HG03108 (cell line): Measurements from ENCODE around the gene PGP.

ENCODE experiments used
- ATAC-seq: cut with Tn5 transposase; IDR thresholded peaks from one replicate; pipeline ENCODE4 v1.9.1; 2021; ENCODE audit warnings: moderate library complexity; ENCODE audit not compliant: unreplicated experiment

The PGP gene

GRCh38 chr16:2184346-2184745, 30.3 kb downstream of the PGP start:
- ATAC-seq = no peak

- no peak for ATAC-seq
These were observed 31.0 kb downstream of the PGP start for GRCh38 chr16:2183671-2184070.

GRCh38 chr16:2181952-2182351, 32.7 kb downstream of the PGP start:
- ATAC-seq = no peak

GRCh38 chr16:2180962-2181923, 33.4 kb downstream of the PGP start:
- no peak for ATAC-seq

GRCh38 chr16:2180461-2180860, 34.2 kb downstream of the PGP start:
- ATAC-seq = no peak

GRCh38 chr16:2179576-2179975, 35.1 kb downstream of the PGP start:
- ATAC-seq = no peak

GRCh38 chr16:2179107-2179501, 35.5 kb downstream of the PGP start:
- ATAC-seq = no peak

- ATAC-seq = no peak
These were observed 36.1 kb downstream of the PGP start for GRCh38 chr16:2178321-2179106.

- no peak for ATAC-seq
These were observed 37.1 kb downstream of the PGP start for GRCh38 chr16:2177561-2177960.

- ATAC-seq = no peak
These were observed 37.5 kb downstream of the PGP start for GRCh38 chr16:2177101-2177500.

- ATAC-seq = no peak
These were observed 38.6 kb downstream of the PGP start for GRCh38 chr16:2176047-2176446.

- ATAC-seq = no peak
These were observed 39.2 kb downstream of the PGP start for GRCh38 chr16:2175454-2175853.

- no peak for ATAC-seq
These were observed 40.1 kb downstream of the PGP start for GRCh38 chr16:2174396-2175131.

GRCh38 chr16:2173916-2174315, 40.7 kb downstream of the PGP start:
- ATAC-seq = no peak

- ATAC-seq = no peak
These were observed 41.3 kb downstream of the PGP start for GRCh38 chr16:2173366-2173765.

GRCh38 chr16:2172688-2173335, 41.8 kb downstream of the PGP start:
- no peak for ATAC-seq

- no peak for ATAC-seq
These were observed 43.0 kb downstream of the PGP start for GRCh38 chr16:2171601-2172178.

GRCh38 chr16:2170587-2171435, 43.8 kb downstream of the PGP start:
- no peak for ATAC-seq

- no peak for ATAC-seq
These were observed 44.6 kb downstream of the PGP start for GRCh38 chr16:2170080-2170479.
